GM18858 (cell line): Measurements from ENCODE around the gene ZNF248.
"Not testable (repeated sequence)": the region's sequence is repeated elsewhere in the genome, so short reads cannot be mapped to it uniquely, and the experiment has no call there.

Source experiments
- ATAC-seq: cut with Tn5 transposase; IDR thresholded peaks from one replicate; pipeline ENCODE4 v1.9.1; 2021; ENCODE audit not compliant: unreplicated experiment

The ZNF248 gene

GRCh38 chr10:37857287-37858211 is at the start of gene ZNF248:
Gene ZNF248, minus strand, starts transcription at chr10:37857610. Its CDS starts 1,300 bp downstream, at chr10:37856310.
- ATAC-seq = peak; percentile 92

- no peak for ATAC-seq
Observed at GRCh38 chr10:37906382-37906781, 49.0 kb upstream of the ZNF248 start.

GRCh38 chr10:37896436-37896835 is 39.0 kb upstream of the ZNF248 start:
- no peak for ATAC-seq

GRCh38 chr10:37895674-37896073 is 38.3 kb upstream of the ZNF248 start:
- no peak for ATAC-seq

GRCh38 chr10:37885850-37886249 is 28.4 kb upstream of the ZNF248 start:
- no peak for ATAC-seq

- ATAC-seq = no peak
Observed at GRCh38 chr10:37872955-37873354, 15.5 kb upstream of the ZNF248 start.

- no peak for ATAC-seq
Observed at GRCh38 chr10:37872283-37872682, 14.9 kb upstream of the ZNF248 start.

- no peak for ATAC-seq
Observed at GRCh38 chr10:37871568-37872251, 14.3 kb upstream of the ZNF248 start.

GRCh38 chr10:37871143-37871542 is 13.7 kb upstream of the ZNF248 start:
- ATAC-seq = no peak

- ATAC-seq = no peak
Observed at GRCh38 chr10:37868796-37869195, 11.4 kb upstream of the ZNF248 start.

GRCh38 chr10:37865957-37866803 is 8.8 kb upstream of the ZNF248 start:
- peak; percentile 48 for ATAC-seq

- no peak for ATAC-seq
Observed at GRCh38 chr10:37865264-37865663, 7.9 kb upstream of the ZNF248 start.

- peak; percentile 25 for ATAC-seq
Observed at GRCh38 chr10:37860494-37861190, 3.2 kb upstream of the ZNF248 start.

GRCh38 chr10:37859270-37859669 is 1.9 kb upstream of the ZNF248 start:
- not testable (repeated sequence) for ATAC-seq

GRCh38 chr10:37856881-37857286 is 526 bp downstream of the ZNF248 start:
- ATAC-seq = no peak

GRCh38 chr10:37855636-37856035 is 1.8 kb downstream of the ZNF248 start:
- no peak for ATAC-seq

GRCh38 chr10:37854626-37855025 is 2.8 kb downstream of the ZNF248 start:
- ATAC-seq = no peak

- ATAC-seq = no peak
Observed at GRCh38 chr10:37844644-37845043, 12.8 kb downstream of the ZNF248 start.

- no peak for ATAC-seq
Observed at GRCh38 chr10:37839243-37839642, 18.2 kb downstream of the ZNF248 start.

- ATAC-seq = no peak
Observed at GRCh38 chr10:37831495-37832333, 25.7 kb downstream of the ZNF248 start.
